Astrocyte (in vitro differentiated cells and primary cell): ENCODE data around the gene CCDC57. TPM values are rescaled to one million over a fixed set of nuclear protein-coding genes. Genes with fewer than 3 reads are reported as not detected.

Experiments
- DNase-seq: peaks from one replicate; pipeline ENCODE4 v3.0.0-alpha.2; 2010; ENCODE audit warnings: low read depth
- FAIRE-seq: peaks from 2 replicates; lab custom pipeline; 2011; peaks lifted over from hg19 to GRCh38; lab: Jason Lieb, UNC
- H2AFZ ChIP-seq: 2 replicates; pipeline ENCODE4 v1.6.0; 2012; ENCODE audit warnings: low read depth, low read length, inconsistent platforms
- H3K27ac ChIP-seq: 2 replicates; pipeline ENCODE4 v1.5.1; 2011; ENCODE audit warnings: low read depth, low read length, inconsistent platforms
- H3K27me3 ChIP-seq: 2 replicates; pipeline ENCODE4 v1.6.0; 2011; ENCODE audit warnings: low read length, inconsistent platforms; ENCODE audit not compliant: insufficient read depth
- H3K36me3 ChIP-seq: 2 replicates; pipeline ENCODE4 v1.5.1; 2011; ENCODE audit warnings: low read length, inconsistent platforms; ENCODE audit not compliant: insufficient read depth
- H3K4me1 ChIP-seq: 2 replicates; pipeline ENCODE4 v1.5.1; 2011; ENCODE audit warnings: low read length, inconsistent platforms; ENCODE audit not compliant: insufficient read depth
- H3K4me2 ChIP-seq: 2 replicates; pipeline ENCODE4 v1.6.0; 2012; ENCODE audit warnings: low read length, inconsistent platforms
- H3K4me3 ChIP-seq: 2 replicates; pipeline ENCODE4 v1.5.1; 2011; ENCODE audit warnings: low read depth, mild to moderate bottlenecking, low read length, inconsistent platforms; ENCODE audit not compliant: insufficient read depth
- H3K79me2 ChIP-seq: 2 replicates; pipeline ENCODE4 v1.6.0; 2012; ENCODE audit warnings: mild to moderate bottlenecking, low read length, inconsistent platforms; ENCODE audit not compliant: insufficient read depth
- H3K9ac ChIP-seq: 2 replicates; pipeline ENCODE4 v1.6.0; 2012; ENCODE audit warnings: mild to moderate bottlenecking, low read length, inconsistent platforms
- H3K9me3 ChIP-seq: 2 replicates; pipeline ENCODE4 v1.5.1; 2012; ENCODE audit warnings: low read depth, mild to moderate bottlenecking, low read length, inconsistent platforms; ENCODE audit not compliant: insufficient read depth
- H4K20me1 ChIP-seq: 2 replicates; pipeline ENCODE4 v1.6.0; 2012; ENCODE audit warnings: low read length, inconsistent platforms; ENCODE audit not compliant: insufficient read depth
- H3K27ac Mint-ChIP-seq: one replicate; pipeline ENCODE4 v1.8.0; 2021; ENCODE audit warnings: mild to moderate bottlenecking, mixed read lengths; ENCODE audit not compliant: unreplicated experiment
- H3K27me3 Mint-ChIP-seq: one replicate; pipeline ENCODE4 v1.8.0; 2021; ENCODE audit warnings: low read depth, mixed read lengths; ENCODE audit not compliant: unreplicated experiment
- H3K36me3 Mint-ChIP-seq: one replicate; pipeline ENCODE4 v1.8.0; 2021; ENCODE audit warnings: low read depth, mixed read lengths; ENCODE audit not compliant: unreplicated experiment
- H3K4me1 Mint-ChIP-seq: one replicate; pipeline ENCODE4 v1.8.0; 2021; ENCODE audit warnings: low read depth, mixed read lengths; ENCODE audit not compliant: unreplicated experiment
- H3K4me3 Mint-ChIP-seq: one replicate; pipeline ENCODE4 v1.8.0; 2021; ENCODE audit warnings: mild to moderate bottlenecking, moderate library complexity, mixed read lengths; ENCODE audit not compliant: unreplicated experiment
- H3K9me3 Mint-ChIP-seq: one replicate; pipeline ENCODE4 v1.8.0; 2021; ENCODE audit warnings: mild to moderate bottlenecking, mixed read lengths; ENCODE audit not compliant: unreplicated experiment
- EZH2 ChIP-seq: IDR thresholded peaks from 2 replicates; pipeline ENCODE4 v1.6.1; 2012; ENCODE audit warnings: mild to moderate bottlenecking, low read length, inconsistent platforms; ENCODE audit not compliant: insufficient read depth
- total RNA-seq: library from RNA; stranded (reverse); gene quantifications from 2 replicates; pipeline ENCODE4 v1.2.1, GENCODE V29; 2021
- TF ChIP-seq, protein P1 (sequence below): IDR thresholded peaks from 2 replicates; pipeline ENCODE4 v1.5.1; 2011; ENCODE audit warnings: low read depth, mild to moderate bottlenecking, inconsistent platforms, low read length, moderate library complexity; ENCODE audit not compliant: insufficient read depth

CCDC57 gene
- total RNA-seq, 1 donor from 2014 or later: 20.4 TPM

DNA sequence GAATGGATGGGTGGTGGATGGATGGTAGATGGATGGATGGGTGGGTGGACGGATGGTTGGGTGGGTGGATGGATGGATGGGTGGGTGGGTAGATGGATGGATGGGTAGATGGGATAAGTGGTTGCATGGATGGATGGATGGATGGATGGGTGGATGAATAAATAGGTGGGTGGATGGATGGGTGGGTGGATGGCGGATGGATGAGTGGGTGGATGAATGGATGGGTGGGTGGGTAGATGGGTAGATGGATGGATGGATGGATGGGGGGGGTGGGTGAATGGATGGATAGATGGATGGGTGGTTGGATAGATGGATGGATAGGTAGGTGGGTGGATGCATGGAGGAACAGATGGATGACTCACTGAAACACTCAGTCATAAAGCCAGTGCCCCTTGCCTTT lies 63.6 kb downstream of the CCDC57 start:
- no peaks in the 10 kb centered on the region for H3K9me3 ChIP-seq
- H2AFZ ChIP-seq: no peak overlapping the region
- Mint-ChIP-seq H3K4me3 (no peak overlapping the region), H3K4me1 (no peaks in the 10 kb centered on the region), H3K36me3 (peaks cover 7% of the 10 kb centered on the region), H3K27me3 (peaks cover 1% of the 10 kb centered on the region), H3K9me3 (no peaks in the 10 kb centered on the region), H3K27ac (no peak overlapping the region)
- TF ChIP-seq, protein P1, sequence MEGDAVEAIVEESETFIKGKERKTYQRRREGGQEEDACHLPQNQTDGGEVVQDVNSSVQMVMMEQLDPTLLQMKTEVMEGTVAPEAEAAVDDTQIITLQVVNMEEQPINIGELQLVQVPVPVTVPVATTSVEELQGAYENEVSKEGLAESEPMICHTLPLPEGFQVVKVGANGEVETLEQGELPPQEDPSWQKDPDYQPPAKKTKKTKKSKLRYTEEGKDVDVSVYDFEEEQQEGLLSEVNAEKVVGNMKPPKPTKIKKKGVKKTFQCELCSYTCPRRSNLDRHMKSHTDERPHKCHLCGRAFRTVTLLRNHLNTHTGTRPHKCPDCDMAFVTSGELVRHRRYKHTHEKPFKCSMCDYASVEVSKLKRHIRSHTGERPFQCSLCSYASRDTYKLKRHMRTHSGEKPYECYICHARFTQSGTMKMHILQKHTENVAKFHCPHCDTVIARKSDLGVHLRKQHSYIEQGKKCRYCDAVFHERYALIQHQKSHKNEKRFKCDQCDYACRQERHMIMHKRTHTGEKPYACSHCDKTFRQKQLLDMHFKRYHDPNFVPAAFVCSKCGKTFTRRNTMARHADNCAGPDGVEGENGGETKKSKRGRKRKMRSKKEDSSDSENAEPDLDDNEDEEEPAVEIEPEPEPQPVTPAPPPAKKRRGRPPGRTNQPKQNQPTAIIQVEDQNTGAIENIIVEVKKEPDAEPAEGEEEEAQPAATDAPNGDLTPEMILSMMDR: no peak
- no peak for TF ChIP-seq EZH2
- H3K79me2 ChIP-seq: no peaks in the 10 kb centered on the region
- H4K20me1 ChIP-seq: no peaks in the 10 kb centered on the region
- DNase-seq (no peak), FAIRE-seq (no peak)
- no peak overlapping the region for H3K9ac ChIP-seq
- H3K4me1 ChIP-seq: no peaks in the 10 kb centered on the region
- no peaks in the 10 kb centered on the region for H3K36me3 ChIP-seq
- no peak overlapping the region for H3K27ac ChIP-seq
- no peak overlapping the region for H3K4me3 ChIP-seq
- H3K27me3 ChIP-seq: no peaks in the 10 kb centered on the region
- no peak overlapping the region for H3K4me2 ChIP-seq

DNA sequence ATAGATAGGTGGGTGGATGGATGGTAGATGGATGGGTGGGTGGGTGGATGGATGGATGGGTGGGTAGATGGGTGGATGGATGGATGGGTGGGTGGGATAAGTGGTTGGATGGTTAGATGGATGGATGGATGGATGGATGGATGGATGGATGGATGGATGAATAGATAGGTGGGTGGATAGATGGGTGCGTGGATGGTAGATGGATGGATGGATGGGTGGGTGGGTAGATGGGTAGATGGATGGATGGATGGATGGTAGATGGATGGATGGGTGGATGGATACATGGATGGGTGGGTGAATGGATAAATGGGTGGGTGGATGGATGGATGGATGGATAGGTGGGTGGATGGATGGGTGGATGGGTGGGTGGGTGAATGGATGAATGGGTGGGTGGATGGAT lies 64.6 kb downstream of the CCDC57 start:
- Mint-ChIP-seq H3K4me1 (no peaks in the 10 kb centered on the region), H3K36me3 (peaks cover 3% of the 10 kb centered on the region), H3K9me3 (no peaks in the 10 kb centered on the region), H3K27me3 (no peaks in the 10 kb centered on the region), H3K4me3 (no peak overlapping the region), H3K27ac (no peak overlapping the region)
- Histone ChIP-seq H3K4me3 (no peak overlapping the region), H4K20me1 (no peaks in the 10 kb centered on the region), H3K9me3 (no peaks in the 10 kb centered on the region), H3K4me2 (no peak overlapping the region), H3K4me1 (no peaks in the 10 kb centered on the region), H3K79me2 (no peaks in the 10 kb centered on the region), H2AFZ (no peak overlapping the region), H3K27ac (no peak overlapping the region), H3K9ac (no peak overlapping the region), H3K36me3 (no peaks in the 10 kb centered on the region), H3K27me3 (no peaks in the 10 kb centered on the region)
- no peak for DNase-seq
- TF ChIP-seq, protein P1: no peak
- no peak for TF ChIP-seq EZH2
- FAIRE-seq: no peak

DNA sequence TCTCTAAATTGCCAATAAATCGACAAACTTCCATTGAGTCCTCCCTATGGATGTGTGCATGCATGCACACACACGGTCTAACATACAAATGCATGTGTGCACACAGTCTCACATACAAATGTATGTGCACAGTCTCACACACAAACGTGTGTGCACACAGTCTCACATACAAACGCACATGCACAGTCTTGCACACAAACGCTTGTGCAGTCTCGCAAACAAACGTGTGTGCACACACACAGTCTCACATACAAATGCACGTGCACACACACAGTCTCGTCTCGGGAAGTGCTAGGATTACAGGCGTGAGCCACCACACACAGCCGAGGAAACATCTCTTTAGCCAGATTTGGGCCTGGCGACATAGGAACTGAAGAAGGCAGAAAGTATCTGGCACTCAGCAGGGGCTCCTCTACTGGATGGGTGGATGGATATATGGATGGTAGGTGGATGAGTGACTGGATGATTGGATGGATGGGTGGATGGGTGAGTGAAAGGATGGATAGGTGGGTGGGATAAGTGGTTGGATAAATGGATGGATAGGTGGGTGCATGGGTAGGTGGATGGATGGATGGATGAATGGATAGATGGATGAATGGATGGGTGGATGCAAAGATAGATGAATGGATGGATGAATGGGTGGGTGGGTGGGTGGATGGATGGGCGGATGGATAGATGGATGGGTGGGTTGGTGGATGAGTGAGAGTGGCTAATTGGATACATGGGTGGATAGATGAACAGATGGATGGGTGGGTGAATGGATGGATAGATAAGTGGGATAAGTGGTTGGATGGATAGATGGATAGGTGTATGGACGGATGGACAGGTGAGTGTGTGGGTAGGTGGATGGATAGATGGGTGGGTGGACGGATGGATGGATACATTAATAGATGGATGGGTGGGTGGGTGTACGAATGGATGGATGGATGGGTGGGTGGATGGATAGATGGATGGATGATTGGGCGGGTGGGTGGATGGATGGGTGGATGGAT lies 65.7 kb downstream of the CCDC57 start:
- no peak overlapping the region for H3K27ac Mint-ChIP-seq
- TF ChIP-seq, protein P1: no peak
- no peak for TF ChIP-seq EZH2
- Histone ChIP-seq H3K9me3 (no peaks in the 10 kb centered on the region), H3K4me2 (no peak overlapping the region), H3K79me2 (no peaks in the 10 kb centered on the region), H3K27me3 (no peaks in the 10 kb centered on the region), H3K9ac (no peak overlapping the region), H3K27ac (no peak overlapping the region), H3K4me3 (no peak overlapping the region), H3K4me1 (no peaks in the 10 kb centered on the region), H3K36me3 (no peaks in the 10 kb centered on the region), H4K20me1 (no peaks in the 10 kb centered on the region), H2AFZ (no peak overlapping the region)
- H3K36me3 Mint-ChIP-seq: peaks cover 3% of the 10 kb centered on the region
- FAIRE-seq: no peak
- no peaks in the 10 kb centered on the region for H3K9me3 Mint-ChIP-seq
- no peaks in the 10 kb centered on the region for H3K27me3 Mint-ChIP-seq
- DNase-seq: no peak
- no peak overlapping the region for H3K4me3 Mint-ChIP-seq
- no peaks in the 10 kb centered on the region for H3K4me1 Mint-ChIP-seq
